Kidney epithelial cell (primary cell): ENCODE data around the gene MT1E. TPM values are rescaled to one million over a fixed set of nuclear protein-coding genes. Genes with fewer than 3 reads are reported as not detected.

Experiments used
- DNase-seq: peaks from one replicate; pipeline ENCODE4 v3.0.0-alpha.2; 2010; ENCODE audit warnings: low read depth
- H3K27me3 ChIP-seq: 2 replicates; pipeline ENCODE4 v1.6.0; 2011; ENCODE audit warnings: low read length; ENCODE audit not compliant: control insufficient read depth, insufficient read depth
- H3K36me3 ChIP-seq: 2 replicates; pipeline ENCODE4 v1.5.1; 2011; ENCODE audit warnings: low read length; ENCODE audit not compliant: control insufficient read depth, insufficient read depth
- H3K4me3 ChIP-seq: 2 replicates; pipeline ENCODE4 v1.5.1; 2011; ENCODE audit warnings: low read depth, mild to moderate bottlenecking, control low read depth, low read length
- total RNA-seq: library from RNA; depleted of rRNA; stranded (reverse); fragments of >200 nt; gene quantifications from 2 replicates; pipeline ENCODE4 v1.2.3, GENCODE V29; 2015
- TF ChIP-seq, protein P1 (sequence below): IDR thresholded peaks from 2 replicates; pipeline ENCODE4 v1.5.1; 2011; ENCODE audit warnings: mild to moderate bottlenecking, moderate library complexity, low read length, control low read depth, inconsistent platforms; ENCODE audit not compliant: insufficient read depth, poor library complexity, severe bottlenecking

The MT1E gene
- total RNA-seq, 1 donor from 2014 or later: 110 TPM

DNA sequence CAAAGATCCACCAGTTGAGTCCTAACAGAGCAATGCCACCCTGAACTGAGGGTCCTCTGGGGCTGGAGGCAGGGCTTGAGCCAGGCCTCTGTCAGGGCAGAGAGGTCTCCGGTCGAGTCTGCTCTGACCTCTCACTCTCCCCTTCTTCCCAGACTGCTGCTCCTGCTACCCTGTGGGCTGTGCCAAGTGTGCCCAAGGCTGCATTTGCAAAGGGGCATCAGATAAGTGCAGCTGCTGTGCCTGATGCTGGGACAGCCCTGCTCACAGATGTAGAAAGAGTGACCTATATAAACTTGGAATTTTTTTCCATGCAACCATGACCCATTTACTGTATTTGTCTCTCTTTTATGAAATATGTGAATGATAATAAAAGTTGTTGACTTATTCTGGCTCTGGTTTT is 23.7 kb downstream of the MT1E start:
- no peaks in the 10 kb centered on the region for H3K36me3 ChIP-seq
- TF ChIP-seq, protein P1, sequence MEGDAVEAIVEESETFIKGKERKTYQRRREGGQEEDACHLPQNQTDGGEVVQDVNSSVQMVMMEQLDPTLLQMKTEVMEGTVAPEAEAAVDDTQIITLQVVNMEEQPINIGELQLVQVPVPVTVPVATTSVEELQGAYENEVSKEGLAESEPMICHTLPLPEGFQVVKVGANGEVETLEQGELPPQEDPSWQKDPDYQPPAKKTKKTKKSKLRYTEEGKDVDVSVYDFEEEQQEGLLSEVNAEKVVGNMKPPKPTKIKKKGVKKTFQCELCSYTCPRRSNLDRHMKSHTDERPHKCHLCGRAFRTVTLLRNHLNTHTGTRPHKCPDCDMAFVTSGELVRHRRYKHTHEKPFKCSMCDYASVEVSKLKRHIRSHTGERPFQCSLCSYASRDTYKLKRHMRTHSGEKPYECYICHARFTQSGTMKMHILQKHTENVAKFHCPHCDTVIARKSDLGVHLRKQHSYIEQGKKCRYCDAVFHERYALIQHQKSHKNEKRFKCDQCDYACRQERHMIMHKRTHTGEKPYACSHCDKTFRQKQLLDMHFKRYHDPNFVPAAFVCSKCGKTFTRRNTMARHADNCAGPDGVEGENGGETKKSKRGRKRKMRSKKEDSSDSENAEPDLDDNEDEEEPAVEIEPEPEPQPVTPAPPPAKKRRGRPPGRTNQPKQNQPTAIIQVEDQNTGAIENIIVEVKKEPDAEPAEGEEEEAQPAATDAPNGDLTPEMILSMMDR: no peak
- H3K27me3 ChIP-seq: peaks cover 43% of the 10 kb centered on the region
- no peak overlapping the region for H3K4me3 ChIP-seq
- DNase-seq: no peak

DNA sequence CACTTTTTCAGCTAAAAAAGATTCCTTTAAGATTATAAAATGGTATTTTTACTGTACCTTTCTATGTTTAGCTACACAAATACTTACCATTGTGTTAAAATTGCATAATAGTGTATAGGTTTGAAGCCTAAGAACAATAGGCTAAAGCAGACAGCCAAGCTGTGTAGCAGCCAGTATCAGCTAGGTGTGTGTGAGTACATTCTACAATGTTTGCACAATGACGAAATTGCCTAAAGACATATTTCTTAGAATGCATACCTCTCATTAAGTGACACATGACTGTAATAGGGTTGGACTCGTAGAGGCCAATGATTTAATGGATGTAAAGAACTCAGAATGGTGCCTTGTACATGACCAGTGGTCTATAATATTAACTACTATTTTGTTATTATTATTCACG is 24.2 kb downstream of the MT1E start:
- TF ChIP-seq, protein P1: no peak
- DNase-seq: no peak
- Histone ChIP-seq H3K36me3 (no peaks in the 10 kb centered on the region), H3K4me3 (no peak overlapping the region), H3K27me3 (peaks cover 43% of the 10 kb centered on the region)

GRCh38 chr16:56651586-56651985 is 26.0 kb downstream of the MT1E start, which contains the start of gene MT1B:
Gene MT1B (plus strand): TSS chr16:56651886. CDS start chr16:56651954, 68 bp downstream.
- no peaks in the 10 kb centered on the region for H3K36me3 ChIP-seq
- H3K4me3 ChIP-seq: no peak within 1 kb of the TSS
- H3K27me3 ChIP-seq: peaks cover 37% of the 10 kb centered on the region
- TF ChIP-seq, protein P1: no peak
- no peak for DNase-seq

GRCh38 chr16:56652600-56652999 is 27.0 kb downstream of the MT1E start:
- Histone ChIP-seq H3K36me3 (no peaks in the 10 kb centered on the region), H3K27me3 (peaks cover 31% of the 10 kb centered on the region), H3K4me3 (no peak overlapping the region)
- no peak for DNase-seq
- TF ChIP-seq, protein P1: no peak

DNA sequence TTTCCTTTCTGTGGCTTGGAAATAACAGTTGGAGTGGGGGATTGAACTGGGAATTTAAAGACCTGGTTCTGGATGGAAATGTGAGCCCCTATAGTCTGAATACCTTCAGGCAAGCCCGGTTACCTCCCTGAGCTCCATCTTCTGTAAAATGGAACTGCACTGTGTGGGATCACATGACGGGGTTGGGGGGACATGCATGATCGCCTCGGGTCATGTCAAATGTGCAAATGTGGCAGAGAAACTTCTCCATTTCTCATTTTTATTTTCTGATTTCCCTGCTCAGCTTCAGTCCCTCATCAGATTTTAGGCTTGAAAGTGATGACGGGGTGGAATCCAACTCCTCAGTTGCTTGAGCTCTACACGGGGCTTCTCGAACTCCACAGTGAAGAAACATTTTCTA is 27.6 kb downstream of the MT1E start:
- TF ChIP-seq, protein P1: no peak
- H3K27me3 ChIP-seq: peaks cover 24% of the 10 kb centered on the region
- no peak for DNase-seq
- no peak overlapping the region for H3K4me3 ChIP-seq
- H3K36me3 ChIP-seq: no peaks in the 10 kb centered on the region

- H3K36me3 ChIP-seq: no peaks in the 10 kb centered on the region
- DNase-seq: peak; percentile 18
- H3K4me3 ChIP-seq: peak within 1 kb of the TSS; percentile 63
- TF ChIP-seq, protein P1: no peak
- peaks cover 7% of the 10 kb centered on the region for H3K27me3 ChIP-seq
These were observed 32.2 kb downstream of the MT1E start, which contains the start of gene MT1F for GRCh38 chr16:56657555-56658326. Gene MT1F (plus strand): TSS chr16:56657959. CDS start chr16:56658059, 100 bp downstream.
